GM21390 (cell line): ENCODE results near the gene MYZAP.

ENCODE experiments used
- ATAC-seq: cut with Tn5 transposase; IDR thresholded peaks from one replicate; pipeline ENCODE4 v1.9.1; 2021; ENCODE audit not compliant: unreplicated experiment

MYZAP gene

DNA sequence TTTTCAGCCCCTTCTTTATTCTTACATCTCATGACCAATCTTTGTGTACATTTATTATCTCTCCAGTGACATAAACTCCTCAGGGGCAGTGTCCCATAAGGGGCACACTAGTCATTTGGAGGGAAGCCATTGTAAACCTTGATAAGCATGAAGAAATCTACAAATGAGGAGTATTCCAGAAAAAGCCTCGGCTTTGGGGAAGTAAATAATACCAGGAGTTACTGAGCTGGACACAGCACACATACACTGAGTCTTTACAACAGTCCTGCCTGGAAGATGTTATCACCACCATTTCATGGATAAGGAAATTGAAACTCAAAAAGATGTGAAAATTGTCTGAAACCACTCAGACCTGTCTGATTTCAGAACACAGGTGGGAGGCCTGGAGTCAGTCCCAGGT, 99.4 kb downstream of the MYZAP start:
- no peak for ATAC-seq

DNA sequence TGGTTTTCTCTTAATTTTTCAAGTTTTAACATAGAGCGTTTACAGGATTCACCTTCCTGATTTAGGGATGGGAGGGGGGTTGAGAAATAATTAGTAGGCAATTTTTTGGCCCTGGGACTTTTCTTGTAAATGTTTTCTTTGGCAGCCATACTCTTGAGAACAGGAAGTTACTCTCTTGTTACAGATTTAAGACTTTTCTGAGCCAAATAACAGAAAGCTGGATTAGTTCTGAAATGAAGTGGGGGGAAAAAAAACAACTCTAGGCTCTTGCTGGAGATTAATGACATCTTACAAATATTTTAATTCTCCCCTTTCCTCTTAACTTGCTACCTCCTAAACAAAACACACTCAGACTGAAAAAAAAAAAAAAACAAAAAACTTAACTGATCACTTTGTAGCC, 101.0 kb downstream of the MYZAP start:
- no peak for ATAC-seq

DNA sequence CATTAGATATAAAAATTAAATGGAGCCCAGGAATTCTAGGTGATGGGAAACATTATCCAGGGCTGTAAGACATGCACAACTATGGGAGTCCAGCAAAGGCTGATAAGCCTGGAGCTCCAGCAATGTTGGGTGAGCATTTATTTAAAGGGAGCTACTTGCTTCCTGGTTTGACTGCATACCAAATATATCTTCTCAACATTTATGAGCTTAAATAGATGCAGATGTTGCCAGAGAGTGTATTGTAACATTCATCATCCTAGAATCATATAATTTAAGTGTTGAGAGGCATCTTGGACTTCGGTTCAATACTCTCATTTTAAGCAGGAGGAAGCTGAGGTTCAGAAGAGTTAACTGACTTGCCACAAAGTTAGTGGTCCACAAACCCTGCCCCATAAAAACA, 102.6 kb downstream of the MYZAP start:
- no peak for ATAC-seq

DNA sequence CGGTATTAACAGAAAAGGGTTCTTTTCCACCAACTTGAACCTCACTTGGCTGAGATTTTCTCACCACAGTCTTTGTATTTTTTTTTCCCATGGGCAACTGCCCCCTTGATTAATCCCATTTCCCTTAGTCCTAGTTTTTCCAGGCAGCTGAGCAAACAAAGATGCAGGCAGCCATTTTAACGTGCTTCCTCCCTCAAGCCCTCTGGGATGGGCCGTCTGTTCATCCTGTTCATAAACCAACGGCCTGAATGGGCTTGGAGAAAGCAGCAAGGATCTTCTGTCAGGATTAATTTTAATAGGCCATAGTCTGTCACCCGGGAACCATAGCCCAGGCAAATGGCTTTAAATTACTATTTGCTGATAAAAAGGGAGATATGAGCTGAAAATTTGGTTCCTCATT, 104.4 kb downstream of the MYZAP start:
- no peak for ATAC-seq

DNA sequence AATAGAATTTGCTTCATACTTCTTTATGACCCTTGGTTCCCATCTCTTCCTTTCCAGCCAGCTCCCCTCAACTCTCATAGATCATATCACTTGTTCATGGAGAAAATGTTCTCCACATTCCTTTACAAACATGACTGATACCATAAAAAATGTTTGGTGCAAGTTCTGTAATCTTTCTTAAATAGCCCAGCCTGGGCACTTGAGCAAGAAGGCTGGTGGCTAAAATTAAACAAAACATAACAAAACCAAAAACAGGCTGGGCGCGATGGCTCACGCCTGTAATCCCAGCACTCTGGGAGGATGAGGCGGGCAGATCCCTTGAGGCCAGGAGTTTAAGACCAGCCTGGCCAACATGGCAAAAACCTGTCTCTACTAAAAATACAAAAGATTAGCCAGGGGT, 105.9 kb downstream of the MYZAP start:
- no peak for ATAC-seq

DNA sequence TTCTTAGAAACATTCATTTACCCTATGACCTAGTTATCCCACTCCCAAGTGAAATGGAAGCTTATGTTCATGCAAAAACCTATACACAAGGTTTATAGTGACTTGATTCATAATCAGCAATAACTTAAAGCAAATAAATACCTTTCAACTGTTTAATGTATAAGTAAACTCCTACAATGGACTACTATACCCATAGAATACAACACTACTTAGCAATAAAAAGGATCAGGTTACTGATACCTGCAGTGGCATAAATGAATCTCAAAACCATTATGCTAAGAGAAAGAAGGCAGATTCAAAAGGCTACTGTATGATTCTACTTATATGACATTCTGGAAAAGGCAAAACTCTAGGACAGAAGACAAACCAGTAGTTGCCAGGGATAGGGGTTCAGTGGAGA, 106.5 kb downstream of the MYZAP start:
- no peak for ATAC-seq

DNA sequence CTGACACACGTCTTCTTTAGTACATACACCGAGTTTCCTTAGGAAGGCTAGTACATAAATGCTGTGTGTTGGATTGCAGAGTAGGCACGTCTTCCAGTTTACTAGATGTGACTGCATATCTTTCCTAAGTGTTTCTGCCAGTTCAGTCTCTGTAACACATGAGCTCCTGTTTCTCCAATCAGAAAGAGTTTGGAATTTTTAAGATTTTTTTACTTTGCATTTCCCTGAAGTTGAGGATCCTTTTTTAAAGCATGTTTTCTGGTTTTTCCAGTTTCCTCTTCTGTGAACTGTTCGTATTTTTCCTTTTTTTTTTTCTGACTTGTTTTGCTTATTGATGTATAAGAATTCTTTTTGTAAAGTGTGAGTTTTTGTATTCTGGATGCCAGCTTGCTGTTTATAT, 107.3 kb downstream of the MYZAP start:
- ATAC-seq = no peak

DNA sequence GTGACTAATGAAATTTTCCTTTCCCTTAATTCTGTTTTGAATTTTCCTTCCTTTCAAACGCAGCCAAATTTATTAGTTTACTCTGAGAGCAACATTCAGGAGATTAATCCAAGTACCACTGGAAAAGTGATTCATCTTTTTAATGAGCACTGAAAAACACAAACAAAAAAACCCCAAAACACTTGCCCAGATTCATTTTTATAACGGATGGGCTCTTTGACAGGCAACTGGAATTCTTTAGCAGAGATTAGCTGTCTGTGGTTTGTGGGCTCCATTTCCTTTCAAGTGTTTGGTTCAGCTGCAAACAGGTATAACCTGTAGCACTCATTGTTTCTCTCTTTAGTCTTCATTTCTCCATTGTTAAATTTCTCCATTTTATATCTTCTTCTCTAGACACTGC, 111.7 kb downstream of the MYZAP start:
- no peak for ATAC-seq

DNA sequence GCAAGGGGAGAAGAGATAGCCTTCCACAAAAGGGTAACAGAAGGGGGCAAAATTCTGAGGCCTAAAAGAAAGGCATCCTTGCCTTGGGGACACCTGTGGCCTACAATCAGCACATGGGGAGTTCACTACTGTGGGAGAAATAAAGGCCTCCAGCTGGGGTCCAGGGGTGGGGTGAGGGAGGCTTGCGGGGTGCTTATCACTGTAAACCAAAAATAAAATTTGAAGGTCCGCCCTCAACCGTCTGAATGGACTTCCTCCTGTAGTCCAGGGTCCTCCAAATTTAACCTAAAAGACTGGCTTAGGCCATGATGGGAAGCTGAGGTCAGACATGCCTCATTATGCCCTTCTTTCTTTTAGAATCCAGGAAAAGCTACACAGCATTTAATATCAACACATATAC, 112.7 kb downstream of the MYZAP start:
- ATAC-seq = no peak

DNA sequence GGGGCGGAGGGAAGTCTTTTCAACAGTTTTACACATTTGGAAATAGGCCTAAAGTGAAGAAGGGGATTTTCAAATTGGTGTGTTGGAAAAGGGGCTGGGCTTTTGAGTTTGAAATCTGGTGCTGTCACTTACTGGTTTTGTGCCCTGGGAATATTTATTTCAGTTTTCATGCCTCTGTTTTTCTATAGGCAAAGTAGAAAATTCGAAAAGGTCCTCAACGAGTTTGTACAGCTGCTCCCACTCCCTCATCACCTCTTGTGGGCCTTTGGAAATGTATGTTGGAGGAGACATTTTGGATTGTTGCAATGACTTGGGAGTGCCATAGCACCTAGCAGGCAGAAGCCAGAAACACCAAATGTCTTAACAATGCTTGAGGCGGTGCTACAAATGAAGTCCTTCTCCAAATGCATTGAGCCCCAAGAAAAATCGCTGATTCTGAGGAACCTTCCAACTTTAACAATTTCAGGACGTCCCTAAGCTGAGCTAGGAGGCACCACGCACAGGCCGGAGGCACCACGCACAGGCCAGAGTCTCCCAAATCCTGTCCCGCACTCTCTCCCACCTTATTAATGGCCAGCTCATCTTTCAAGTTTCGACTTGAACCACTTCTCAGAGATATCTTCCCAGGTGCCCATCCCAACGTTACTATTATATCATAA, 114.2 kb downstream of the MYZAP start:
- no peak for ATAC-seq

DNA sequence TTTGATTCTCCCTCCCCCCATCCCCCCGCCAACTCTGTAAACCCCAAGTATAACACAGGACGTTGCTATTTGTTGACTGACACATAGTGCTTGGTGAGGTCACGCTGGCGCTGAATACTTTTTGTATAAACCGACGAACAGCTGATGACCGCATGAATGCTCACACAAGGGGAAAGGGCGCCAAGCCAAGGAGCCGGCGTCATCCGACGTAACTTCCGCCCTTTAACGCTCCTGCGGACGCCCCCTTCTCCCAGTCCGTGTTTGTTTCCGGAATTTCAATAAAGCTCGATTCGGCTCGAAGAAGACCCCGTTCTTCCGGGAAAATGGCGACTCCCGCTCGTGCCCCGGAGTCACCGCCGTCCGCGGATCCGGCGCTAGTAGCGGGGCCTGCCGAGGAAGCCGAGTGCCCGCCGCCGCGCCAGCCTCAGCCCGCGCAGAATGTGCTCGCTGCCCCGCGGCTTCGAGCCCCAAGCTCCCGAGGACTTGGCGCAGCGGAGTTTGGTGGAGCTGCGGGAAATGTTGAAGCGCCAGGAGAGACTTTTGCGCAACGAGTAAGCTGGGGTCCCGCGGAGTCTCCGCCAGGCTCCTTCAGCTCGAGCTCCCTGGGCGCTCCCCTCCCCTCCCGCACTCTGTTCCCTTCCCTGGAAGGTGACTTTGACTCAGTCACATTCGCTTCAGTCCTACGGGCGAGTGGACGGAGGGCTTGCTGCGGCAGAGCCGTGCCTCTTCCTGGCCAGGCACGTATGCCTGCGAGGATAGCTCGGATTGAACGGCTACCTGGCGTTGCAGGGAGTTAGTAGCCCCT, 114.9 kb downstream of the MYZAP start, which contains the start of gene POLR2M:
POLR2M (plus strand) TSS at position 310 of the 805 bp plus-strand sequence; CDS start at position 439, 129 bp downstream.
- ATAC-seq = peak; percentile 95

DNA sequence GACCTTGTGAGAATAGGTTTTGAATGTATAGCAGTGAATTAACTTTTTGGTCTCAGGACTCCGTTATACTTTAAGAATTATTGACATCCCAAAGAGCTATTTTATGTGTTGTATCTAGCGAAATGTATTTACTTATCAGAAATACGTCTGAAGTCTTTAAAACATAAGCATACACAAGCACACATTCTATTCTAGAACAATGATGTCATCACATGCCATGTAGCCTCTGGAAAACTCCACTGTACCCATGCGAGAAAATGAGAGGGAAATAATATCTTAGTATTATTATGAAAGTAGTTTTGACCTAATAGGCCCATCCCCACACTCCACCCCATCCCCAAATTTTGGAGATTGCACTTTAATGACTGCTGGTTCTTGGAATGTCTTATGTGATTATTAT, 116.3 kb downstream of the MYZAP start:
- no peak for ATAC-seq

DNA sequence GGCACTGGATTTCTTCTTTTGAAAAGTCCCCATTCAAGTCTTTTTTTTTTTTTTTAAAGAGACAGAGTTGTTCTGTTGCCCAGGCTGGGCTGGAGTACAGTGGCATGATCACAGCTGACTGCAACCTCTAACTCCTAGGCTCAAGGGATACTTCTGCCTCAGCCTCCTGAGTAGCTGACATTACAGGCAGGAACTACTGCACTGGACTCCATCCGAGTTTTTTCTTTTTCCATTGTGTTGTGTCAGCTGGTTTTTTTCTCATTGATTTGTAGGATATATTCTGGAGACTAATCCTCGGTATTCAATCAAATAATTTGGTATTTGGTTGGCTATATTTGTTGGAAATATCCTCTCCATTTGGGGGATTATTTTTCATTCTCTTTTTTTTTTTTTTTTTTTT, 126.6 kb downstream of the MYZAP start:
- ATAC-seq = no peak

DNA sequence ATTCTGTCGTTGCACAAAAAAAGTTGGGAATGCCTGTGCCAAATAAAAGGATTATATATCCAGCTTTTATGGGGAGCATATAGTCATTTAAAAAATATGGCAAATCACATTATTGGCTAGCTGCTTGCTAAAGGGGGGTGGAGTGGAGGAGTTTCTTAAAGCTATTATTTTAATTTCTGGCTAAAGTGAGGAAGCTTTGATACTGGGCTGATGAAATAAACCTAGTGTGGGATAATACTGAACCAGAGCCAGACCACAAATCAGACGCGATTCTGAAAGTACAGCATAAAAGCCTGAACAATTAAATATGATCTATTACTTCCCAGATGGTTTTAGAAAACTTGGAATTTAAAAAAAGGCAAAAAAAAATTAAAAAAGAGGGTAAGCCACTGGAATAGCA, 129.2 kb downstream of the MYZAP start:
- ATAC-seq = no peak

DNA sequence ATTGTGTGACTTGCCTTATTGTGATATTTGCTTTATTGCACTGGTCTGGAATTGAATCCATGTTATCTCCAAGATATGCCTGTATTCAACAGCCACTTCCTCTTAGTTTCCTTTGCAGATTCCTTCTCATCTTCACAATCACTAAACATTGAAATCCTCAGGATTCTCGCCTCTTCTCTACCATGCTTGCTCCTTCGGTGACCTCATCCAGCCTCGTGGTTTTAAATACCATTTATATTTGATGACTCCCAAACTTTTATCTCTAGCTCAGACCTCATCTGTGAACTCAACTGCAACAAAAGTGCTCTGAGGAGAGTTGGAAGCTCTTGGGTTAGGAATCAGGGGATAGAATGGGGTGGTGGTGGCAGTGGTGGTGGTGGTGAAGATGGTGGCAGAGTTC, 134.7 kb downstream of the MYZAP start:
- no peak for ATAC-seq

DNA sequence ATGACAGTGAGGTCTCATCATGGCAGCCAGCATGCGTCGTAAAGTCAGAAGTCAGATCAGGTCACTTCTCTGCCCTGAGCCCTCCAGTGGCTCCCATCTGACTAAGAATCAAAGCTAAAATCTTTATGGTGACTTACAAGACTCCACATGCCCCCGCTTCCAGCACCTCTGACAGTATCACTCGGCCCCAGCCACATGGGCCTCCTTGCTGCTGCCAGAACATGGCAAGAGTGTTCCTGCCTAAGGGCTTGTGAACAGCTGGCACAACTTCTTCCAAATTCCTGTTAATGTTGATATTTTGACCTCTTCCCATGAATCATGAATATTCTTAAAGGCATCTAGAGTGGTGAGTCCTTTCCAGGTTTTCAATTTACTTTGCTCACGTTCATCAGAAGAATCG, 135.3 kb downstream of the MYZAP start:
- ATAC-seq = no peak

DNA sequence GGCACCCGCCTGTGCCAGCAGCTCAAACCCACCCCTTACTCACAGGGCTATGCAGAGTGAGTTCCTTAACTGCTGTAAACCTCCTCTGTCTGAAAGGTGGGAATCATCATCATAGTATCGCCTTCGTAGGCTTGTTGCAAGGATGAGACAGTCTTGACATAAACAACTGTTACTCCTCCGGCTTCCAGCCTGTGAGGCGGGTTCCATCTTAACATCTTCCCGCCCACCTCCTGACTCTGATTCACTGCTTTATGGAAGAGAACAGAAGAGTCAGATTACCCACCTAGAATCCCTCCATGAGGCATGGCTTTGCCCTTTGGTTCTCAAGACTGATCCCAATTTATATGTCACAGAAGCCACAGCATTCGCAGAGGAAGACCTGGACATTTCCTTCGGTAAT, 136.7 kb downstream of the MYZAP start:
- no peak for ATAC-seq

DNA sequence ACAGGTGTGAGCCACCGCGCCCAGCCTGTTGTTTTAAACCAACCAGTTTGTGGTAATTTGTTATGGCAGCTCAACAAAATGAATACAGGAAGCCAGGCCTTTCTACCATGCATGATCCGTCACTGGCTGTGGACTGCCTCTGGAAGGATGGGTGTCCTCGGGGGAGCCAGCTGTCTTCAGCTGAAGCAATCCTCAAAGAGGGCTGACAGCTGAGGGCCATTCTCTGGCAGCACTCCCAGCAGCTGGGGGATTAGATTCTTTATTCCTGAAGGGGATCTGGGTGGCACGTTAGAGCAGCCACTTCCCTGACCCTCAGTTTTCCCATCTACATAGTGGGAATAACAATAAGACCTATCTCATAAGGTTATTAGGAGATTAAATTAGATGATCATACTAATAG, 139.2 kb downstream of the MYZAP start:
- no peak for ATAC-seq

DNA sequence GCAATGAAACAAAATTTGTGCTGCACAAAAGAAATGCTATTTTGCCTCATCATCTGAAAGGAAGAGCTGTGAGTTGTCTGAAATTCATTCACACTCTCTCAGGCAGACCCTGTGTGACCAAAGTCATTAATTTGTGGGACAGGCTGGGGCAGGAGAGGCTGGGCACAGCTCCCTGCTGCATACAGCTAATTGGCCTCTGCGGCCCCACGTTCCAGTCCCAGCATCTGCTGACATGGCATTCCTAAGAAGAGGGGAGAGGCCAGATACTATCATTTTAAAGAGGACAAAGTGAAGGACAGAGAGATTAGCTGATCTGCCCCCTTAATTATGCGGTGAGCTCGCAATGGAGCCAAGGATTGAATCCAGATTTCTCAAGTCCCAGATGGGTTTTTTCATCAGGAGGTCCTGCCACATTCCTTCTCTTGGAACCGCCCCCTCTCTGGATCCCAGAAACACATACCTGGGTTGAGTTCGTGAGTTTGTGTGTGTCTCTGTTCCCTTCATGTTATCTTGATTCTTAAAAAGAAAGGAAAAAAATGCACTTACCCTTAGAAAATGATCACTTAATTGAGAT, 139.9 kb downstream of the MYZAP start:
- ATAC-seq = no peak

DNA sequence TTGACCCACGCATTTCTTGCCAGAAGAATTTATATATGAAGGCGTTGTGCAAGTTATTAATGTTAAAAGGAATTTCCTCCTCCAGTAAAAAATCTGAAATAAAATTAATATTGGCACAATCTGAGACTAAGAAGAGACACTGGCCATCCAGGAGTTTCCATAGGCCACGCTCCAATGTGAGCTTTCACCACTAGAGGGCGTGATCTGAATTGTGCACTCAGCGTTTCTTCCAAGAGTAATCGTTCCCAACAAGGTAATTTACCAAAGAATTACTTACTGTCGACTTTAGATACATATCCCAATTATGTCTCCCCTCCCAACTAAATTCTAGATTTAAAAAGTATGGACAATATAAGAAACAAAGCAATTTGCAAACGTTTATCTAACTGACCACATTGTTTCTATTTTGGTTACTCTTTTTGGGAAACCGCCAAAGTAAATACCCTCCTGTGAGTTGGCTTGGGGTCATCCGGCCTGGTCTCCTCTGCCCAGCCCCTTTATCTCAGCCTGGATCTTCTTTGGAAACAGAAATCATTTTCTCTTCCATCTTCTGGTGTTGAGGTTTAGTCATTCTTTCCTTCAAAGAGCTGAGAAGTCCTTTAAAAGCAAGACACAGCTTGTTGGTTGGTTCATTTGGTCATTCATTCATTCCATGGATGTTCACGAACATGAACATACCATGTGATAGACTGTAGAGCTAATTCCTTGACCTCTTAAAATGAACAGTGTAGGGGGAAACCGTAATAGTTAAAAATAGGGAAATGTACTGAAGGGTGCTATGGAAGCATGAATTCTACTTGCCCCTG, 141.0 kb downstream of the MYZAP start:
- ATAC-seq = no peak

DNA sequence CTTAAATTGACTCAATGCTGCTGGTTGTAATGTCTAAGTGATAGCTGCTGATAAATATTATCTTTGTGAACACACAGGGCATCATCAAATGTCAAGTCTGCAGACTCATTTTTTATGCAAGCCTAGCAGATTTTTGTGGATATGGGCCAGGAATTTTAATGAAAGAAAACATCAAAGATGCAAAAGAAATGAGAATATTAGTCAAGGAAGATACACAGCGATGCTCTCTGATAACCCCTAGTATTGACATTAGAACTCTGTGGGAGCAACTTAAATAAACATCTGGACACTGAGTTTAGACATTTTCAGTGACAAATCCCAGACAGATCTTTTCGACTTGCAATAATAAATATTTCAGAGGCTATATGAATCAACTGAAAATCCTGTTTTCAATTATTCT, 143.2 kb downstream of the MYZAP start:
- no peak for ATAC-seq
